ACHN (cell line): ENCODE results near the gene ADGRL1.

Experiments used
- DNase-seq: peaks from one replicate; pipeline ENCODE4 v3.0.0-alpha.2; 2015
- in situ Hi-C: cut with HindIII; loops from 2 replicates; pipeline ENCODE4 v1.10.0; 2017; ENCODE audit warnings: low sequenced_read_pairs, low pct_ligation_motif_present, low pct_unique_long_range_greater_than_20kb

The ADGRL1 gene

DNA sequence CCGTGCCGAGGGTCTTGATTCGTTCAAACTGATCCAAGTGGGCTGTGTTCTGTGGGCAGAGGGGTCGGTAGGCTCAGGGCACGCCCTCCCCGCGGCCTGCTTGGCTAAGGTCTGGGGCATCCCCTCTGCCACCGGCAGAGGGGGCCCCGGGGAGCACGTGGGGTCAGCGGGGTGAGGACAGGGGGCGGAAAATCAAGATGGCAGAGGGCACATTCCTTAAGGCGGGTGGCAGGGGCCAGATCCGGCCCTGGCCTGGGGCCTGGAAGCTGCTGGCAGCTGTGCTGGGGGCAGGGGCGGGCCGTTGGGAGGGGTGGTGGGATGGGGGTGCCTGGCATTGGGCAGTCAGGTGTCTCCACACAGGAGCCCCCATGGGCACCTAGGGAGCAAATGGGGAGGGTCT is 99.1 kb downstream of the ADGRL1 start:
- DNase-seq, result no peak
- in situ Hi-C loops, result no loop called here

GRCh38 chr19:14105680-14106079 is 100.3 kb downstream of the ADGRL1 start:
- in situ Hi-C loops, result no loop called here
- no peak for DNase-seq

DNA sequence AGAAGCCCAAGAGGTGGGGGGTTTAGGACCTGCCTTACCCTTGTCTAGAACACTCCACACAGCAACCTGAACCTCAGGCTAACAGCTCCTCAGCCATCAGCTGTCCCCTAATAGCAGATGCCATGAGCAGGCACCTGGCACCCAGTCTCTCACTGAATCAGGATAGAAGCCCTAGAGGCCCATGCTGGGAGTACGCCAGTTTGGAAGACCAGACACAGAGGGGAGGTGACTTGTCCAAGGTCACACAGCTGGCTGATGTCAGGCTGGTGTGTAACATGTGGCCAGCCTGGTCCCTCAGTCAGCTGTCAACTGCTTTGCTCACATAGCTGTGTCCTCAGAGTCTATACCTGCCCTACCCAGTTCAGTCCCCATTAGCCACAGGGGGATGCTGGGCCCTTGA is 102.7 kb downstream of the ADGRL1 start:
- in situ Hi-C loops, result no loop called here
- no peak for DNase-seq

GRCh38 chr19:14102756-14103155 is 103.2 kb downstream of the ADGRL1 start:
- in situ Hi-C loops, result no loop called here

GRCh38 chr19:14102102-14102696 is 103.8 kb downstream of the ADGRL1 start:
- in situ Hi-C loops, result no loop called here
- DNase-seq, result no peak

More at GRCh38 chr19:14102756-14103155, 103.2 kb downstream of the ADGRL1 start:
- no peak for DNase-seq

DNA sequence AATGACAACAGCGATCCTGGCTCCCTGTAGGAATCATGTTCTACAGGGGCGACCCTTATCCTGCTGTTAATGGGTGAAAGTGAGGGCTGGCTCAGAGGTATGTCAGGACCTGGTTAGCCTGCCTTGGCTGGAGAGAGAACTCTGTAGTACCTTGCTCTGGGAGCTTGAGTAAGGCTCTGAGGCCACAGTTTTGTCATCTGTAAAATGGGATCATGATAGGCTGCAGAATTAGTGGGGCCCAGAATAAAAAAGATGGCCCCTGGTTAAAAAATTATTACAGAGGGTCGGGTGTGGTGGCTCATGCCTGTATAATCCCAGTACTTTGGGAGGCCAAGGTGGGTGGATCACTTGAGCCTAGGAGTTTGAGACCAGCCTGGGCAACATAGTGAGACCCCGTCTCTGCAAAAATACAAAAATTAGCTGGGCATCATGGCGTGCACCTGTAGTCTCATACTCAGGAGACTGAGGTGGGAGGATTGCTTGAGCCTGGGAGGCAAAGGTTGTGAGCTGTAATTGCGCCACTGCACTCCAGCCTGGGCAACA is 104.9 kb downstream of the ADGRL1 start:
- in situ Hi-C loops, result no loop called here
- no peak for DNase-seq
